HG03280 (cell line): ENCODE data around the gene IRF4.

Experiments used
- ATAC-seq: cut with Tn5 transposase; IDR thresholded peaks from one replicate; pipeline ENCODE4 v1.9.1; 2021; ENCODE audit warnings: mild to moderate bottlenecking, moderate library complexity; ENCODE audit not compliant: unreplicated experiment

IRF4 gene

GRCh38 chr6:379410-380181 lies 12.0 kb upstream of the IRF4 start:
- no peak for ATAC-seq

- no peak for ATAC-seq
These were observed 11.0 kb upstream of the IRF4 start for GRCh38 chr6:380234-381218.

- ATAC-seq: no peak
These were observed 9.7 kb upstream of the IRF4 start for GRCh38 chr6:381742-382461.

GRCh38 chr6:382883-383810 lies 8.4 kb upstream of the IRF4 start:
- no peak for ATAC-seq

GRCh38 chr6:383856-384255 lies 7.7 kb upstream of the IRF4 start:
- ATAC-seq: no peak

- no peak for ATAC-seq
These were observed 6.7 kb upstream of the IRF4 start for GRCh38 chr6:384898-385297.

- no peak for ATAC-seq
These were observed 5.9 kb upstream of the IRF4 start for GRCh38 chr6:385614-386013.

- no peak for ATAC-seq
These were observed 4.8 kb upstream of the IRF4 start for GRCh38 chr6:386688-387266.

GRCh38 chr6:387293-387741 lies 4.2 kb upstream of the IRF4 start:
- ATAC-seq: no peak

- no peak for ATAC-seq
These were observed 3.2 kb upstream of the IRF4 start for GRCh38 chr6:388202-388903.

GRCh38 chr6:389143-389542 lies 2.4 kb upstream of the IRF4 start:
- no peak for ATAC-seq

GRCh38 chr6:389622-390021 lies 1.9 kb upstream of the IRF4 start:
- ATAC-seq: peak; percentile 29

GRCh38 chr6:390914-391558 lies 516 bp upstream of the IRF4 start:
- peak; percentile 19 for ATAC-seq

GRCh38 chr6:392441-393390 lies 1.2 kb downstream of the IRF4 start:
- ATAC-seq: no peak

- no peak for ATAC-seq
These were observed 2.1 kb downstream of the IRF4 start for GRCh38 chr6:393391-394221.

- ATAC-seq: no peak
These were observed 3.2 kb downstream of the IRF4 start for GRCh38 chr6:394641-395289.
